GM23248 (cell line): Measurements from ENCODE around the gene TFIP11. TPM values are rescaled to one million over a fixed set of nuclear protein-coding genes. Genes with fewer than 3 reads are reported as not detected.

Experiments used
- DNase-seq: peaks from one replicate; pipeline ENCODE4 v3.0.0-alpha.2; 2015
- H2AFZ ChIP-seq: fragments of 200-600 bp; sonication (generic); 2 replicates; pipeline ENCODE4 v1.6.1; 2016; ENCODE audit warnings: antibody characterized with exemption
- H3F3A ChIP-seq: fragments of 200-600 bp; sonication (generic); 2 replicates; pipeline ENCODE4 v1.6.1; 2016; ENCODE audit warnings: mild to moderate bottlenecking, antibody characterized with exemption, mixed run types; ENCODE audit not compliant: insufficient read depth
- H3K27ac ChIP-seq: fragments of 200-600 bp; sonication (generic); 2 replicates; pipeline ENCODE4 v1.5.1; 2016; ENCODE audit warnings: mild to moderate bottlenecking
- H3K27me3 ChIP-seq: fragments of 200-600 bp; sonication (generic); replicated peaks from 2 replicates; pipeline ENCODE4 v1.6.1; 2016; ENCODE audit warnings: mild to moderate bottlenecking; ENCODE audit not compliant: insufficient read depth
- H3K36me3 ChIP-seq: fragments of 200-600 bp; sonication (generic); 2 replicates; pipeline ENCODE4 v1.6.1; 2016; ENCODE audit warnings: low read depth, mild to moderate bottlenecking
- H3K4me1 ChIP-seq: fragments of 200-600 bp; sonication (generic); 2 replicates; pipeline ENCODE4 v1.6.1; 2016; ENCODE audit warnings: mild to moderate bottlenecking; ENCODE audit not compliant: insufficient read depth
- H3K4me2 ChIP-seq: fragments of 200-600 bp; sonication (generic); one replicate; pipeline ENCODE4 v1.6.1; 2016; ENCODE audit warnings: mild to moderate bottlenecking; ENCODE audit not compliant: unreplicated experiment
- H3K4me3 ChIP-seq: fragments of 200-600 bp; sonication (generic); 2 replicates; pipeline ENCODE4 v1.5.1; 2016; ENCODE audit warnings: mild to moderate bottlenecking
- H3K79me2 ChIP-seq: fragments of 200-600 bp; sonication (generic); 2 replicates; pipeline ENCODE4 v1.6.1; 2016; ENCODE audit warnings: mild to moderate bottlenecking; ENCODE audit not compliant: insufficient read depth
- H3K9ac ChIP-seq: fragments of 200-600 bp; sonication (generic); 2 replicates; pipeline ENCODE4 v1.6.1; 2016; ENCODE audit warnings: mild to moderate bottlenecking
- H3K9me2 ChIP-seq: fragments of 200-600 bp; sonication (generic); 2 replicates; pipeline ENCODE4 v1.6.1; 2016; ENCODE audit warnings: mixed run types, mild to moderate bottlenecking, moderate library complexity; ENCODE audit not compliant: insufficient read depth
- H3K9me3 ChIP-seq: fragments of 200-600 bp; sonication (generic); one replicate; pipeline ENCODE4 v1.6.1; 2017; ENCODE audit warnings: low read depth
- H4K20me1 ChIP-seq: fragments of 200-600 bp; sonication (generic); 2 replicates; pipeline ENCODE4 v1.6.0; 2016; ENCODE audit not compliant: insufficient read depth
- EZH2 ChIP-seq: fragments of 200-600 bp; sonication (generic); IDR thresholded peaks from 2 replicates; pipeline ENCODE4 v1.6.1; 2018; ENCODE audit warnings: antibody characterized with exemption, mild to moderate bottlenecking; ENCODE audit not compliant: insufficient read depth, poor library complexity, severe bottlenecking
- EZH2phosphoT487 ChIP-seq: fragments of 200-600 bp; sonication (generic); IDR thresholded peaks from 2 replicates; pipeline ENCODE4 v1.6.1; 2018; ENCODE audit warnings: antibody characterized with exemption, moderate library complexity, mild to moderate bottlenecking, low read depth; ENCODE audit not compliant: insufficient read depth
- WGBS, 2 experiments: methylation state at CpG; one replicate each; pipeline ENCODE4 v1.1.6; 2015 to 2017; ENCODE audit warnings: low lambda C conversion rate in 2 of 2, low coverage in 1 of 2; ENCODE audit errors: missing lambda C conversion rate in 2 of 2; 5-methylcytosine and 5-hydroxymethylcytosine counted together
- in situ Hi-C: fragments of 300-500 bp; cut with MboI; formaldehyde crosslinking; loops from 2 replicates; pipeline ENCODE4 v1.15.0; 2020
- polyA plus RNA-seq: library from polyadenylated mRNA; unstranded; fragments of >200 nt; fragmentation: Nextera tagmentation; extraction: Ambion mirVana; gene quantifications from 2 replicates; pipeline ENCODE4 v1.2.1, GENCODE V29; 2016
- total RNA-seq: library from RNA; depleted of rRNA; stranded (reverse); fragments of >200 nt; shearing (Covaris generic); gene quantifications from 2 replicates; pipeline ENCODE4 v1.2.3, GENCODE V29; 2014

Gene TFIP11
- total and polyA plus RNA-seq, 2 experiments from 2014 or later, result 23.1 to 41.9 TPM

GRCh38 chr22:26483043-26483438 lies 29.2 kb downstream of the TFIP11 start:
- Histone ChIP-seq H3K9me2 (no peaks in the 10 kb centered on the region), H2AFZ (peak overlapping the region; percentile 85), H3F3A (no peaks in the 10 kb centered on the region; the same call in 1 of the 2 replicates), H3K36me3 (no peaks in the 10 kb centered on the region), H3K27ac (peak overlapping the region; percentile 80), H3K27me3 (no peaks in the 10 kb centered on the region), H3K9ac (peak overlapping the region; percentile 97), H3K4me3 (peak overlapping the region; percentile 81), H3K4me1 (peaks cover 20% of the 10 kb centered on the region), H4K20me1 (no peaks in the 10 kb centered on the region), H3K79me2 (peaks cover 63% of the 10 kb centered on the region), H3K9me3 (no peaks in the 10 kb centered on the region), H3K4me2 (peak overlapping the region; percentile 99)
- 1% methylated on average over 7 of the region's 7 CpGs for WGBS, 2 experiments
- no peak for DNase-seq
- in situ Hi-C loops, result no loop called here
- no peak for TF ChIP-seq EZH2phosphoT487
- TF ChIP-seq EZH2, result no peak

- Histone ChIP-seq H4K20me1 (no peaks in the 10 kb centered on the region), H3K4me3 (no peak overlapping the region), H3K79me2 (peaks cover 69% of the 10 kb centered on the region), H2AFZ (no peak overlapping the region), H3K9ac (0 out of 2 replicates have a peak overlapping the region, but pooled peaks have one; percentile 97), H3K27me3 (no peaks in the 10 kb centered on the region), H3K9me3 (no peaks in the 10 kb centered on the region), H3K4me1 (peaks cover 20% of the 10 kb centered on the region), H3K4me2 (no peak overlapping the region), H3F3A (no peaks in the 10 kb centered on the region; the same call in 1 of the 2 replicates), H3K9me2 (no peaks in the 10 kb centered on the region), H3K27ac (no peak overlapping the region), H3K36me3 (no peaks in the 10 kb centered on the region)
- TF ChIP-seq EZH2, result no peak
- TF ChIP-seq EZH2phosphoT487, result no peak
- no peak for DNase-seq
- in situ Hi-C loops, result no loop called here
- WGBS, 2 experiments, result 60 to 67% methylated on average over 5 of the region's 5 CpGs
Measured at GRCh38 chr22:26482161-26482560, 30.1 kb downstream of the TFIP11 start.

GRCh38 chr22:26481694-26482093 lies 30.6 kb downstream of the TFIP11 start:
- TF ChIP-seq EZH2 (no peak), EZH2phosphoT487 (no peak)
- in situ Hi-C loops, result no loop called here
- no peaks in the 10 kb centered on the region for H3K9me3 ChIP-seq
- no peaks in the 10 kb centered on the region; the same call in 1 of the 2 replicates for H3F3A ChIP-seq
- no peak overlapping the region for H3K4me2 ChIP-seq
- H3K79me2 ChIP-seq, result peaks cover 69% of the 10 kb centered on the region
- no peaks in the 10 kb centered on the region for H4K20me1 ChIP-seq
- H3K9ac ChIP-seq, result no peak overlapping the region
- H3K4me1 ChIP-seq, result peaks cover 20% of the 10 kb centered on the region
- no peak overlapping the region for H3K27ac ChIP-seq
- H3K4me3 ChIP-seq, result no peak overlapping the region
- no peaks in the 10 kb centered on the region for H3K9me2 ChIP-seq
- H2AFZ ChIP-seq, result no peak overlapping the region
- 82 to 89% methylated on average over 4 of the region's 4 CpGs for WGBS, 2 experiments
- no peak for DNase-seq
- H3K27me3 ChIP-seq, result no peaks in the 10 kb centered on the region
- H3K36me3 ChIP-seq, result no peaks in the 10 kb centered on the region

- 78 to 81% methylated on average over 6 of the region's 6 CpGs for WGBS, 2 experiments
- no peak overlapping the region for H3K4me2 ChIP-seq
- H3F3A ChIP-seq, result no peaks in the 10 kb centered on the region; the same call in 1 of the 2 replicates
- H2AFZ ChIP-seq, result no peak overlapping the region
- in situ Hi-C loops, result no loop called here
- no peaks in the 10 kb centered on the region for H3K27me3 ChIP-seq
- TF ChIP-seq EZH2phosphoT487, result no peak
- no peak for TF ChIP-seq EZH2
- H3K9ac ChIP-seq, result no peak overlapping the region
- H3K36me3 ChIP-seq, result no peaks in the 10 kb centered on the region
- peaks cover 64% of the 10 kb centered on the region for H3K79me2 ChIP-seq
- H4K20me1 ChIP-seq, result no peaks in the 10 kb centered on the region
- H3K4me1 ChIP-seq, result peaks cover 20% of the 10 kb centered on the region
- H3K9me2 ChIP-seq, result no peaks in the 10 kb centered on the region
- H3K9me3 ChIP-seq, result no peaks in the 10 kb centered on the region
- H3K4me3 ChIP-seq, result no peak overlapping the region
- no peak overlapping the region for H3K27ac ChIP-seq
- no peak for DNase-seq
Measured at GRCh38 chr22:26481112-26481693, 31.1 kb downstream of the TFIP11 start.
